Gastroesophageal sphincter (tissue), 4 donors: ENCODE data around the gene ZFP42. TPM values are rescaled to one million over a fixed set of nuclear protein-coding genes. Genes with fewer than 3 reads are reported as not detected.

Experiments
- ATAC-seq: fragments of 150-250 bp; one replicate; pipeline ENCODE4 v1.9.1; 2016; ENCODE audit warnings: mild to moderate bottlenecking, moderate library complexity
- H3K27ac ChIP-seq, 4 donors: fragments of 200-600 bp; sonication (generic) in 3 of 4; 1 replicate in 3 of 4; 2 replicates in 1 of 4; pipeline ENCODE4 v1.5.1; 2016 to 2019
- H3K27me3 ChIP-seq: fragments of 200-600 bp; sonication (generic); one replicate; pipeline ENCODE4 v1.5.1; 2019
- H3K36me3 ChIP-seq, 2 donors: fragments of 200-600 bp; sonication (generic); one replicate each; pipeline ENCODE4 v1.5.1; 2019; ENCODE audit warnings: control low read depth in 1 of 2
- H3K4me1 ChIP-seq, 3 donors: fragments of 200-600 bp; sonication (generic); 1 replicate in 2 of 3; 2 replicates in 1 of 3; pipeline ENCODE4 v1.5.1; 2016 to 2019; ENCODE audit warnings: control low read depth in 2 of 3
- H3K4me3 ChIP-seq, 2 donors: fragments of 200-600 bp; sonication (generic); one replicate each; pipeline ENCODE4 v1.5.1; 2019; ENCODE audit warnings: mild to moderate bottlenecking in 1 of 2, moderate library complexity in 1 of 2
- H3K9me3 ChIP-seq, 3 donors: fragments of 200-600 bp; sonication (generic); one replicate each; pipeline ENCODE4 v1.5.1; 2017 to 2019; ENCODE audit warnings: control low read depth in 2 of 3
- EP300 ChIP-seq: sonication (generic); formaldehyde crosslinking; IDR thresholded peaks from one replicate; pipeline ENCODE4 v1.6.1; 2017; ENCODE audit warnings: antibody characterized with exemption, mild to moderate bottlenecking
- POLR2A ChIP-seq, 2 donors: fragments of 450-650 bp; IDR thresholded peaks; one replicate each; pipeline ENCODE4 v1.6.1; 2017; ENCODE audit warnings: antibody characterized with exemption in 2 of 2, mild to moderate bottlenecking in 2 of 2, moderate library complexity in 1 of 2
- POLR2AphosphoS5 ChIP-seq: sonication (generic); formaldehyde crosslinking; IDR thresholded peaks from one replicate; pipeline ENCODE4 v1.6.1; 2017; ENCODE audit warnings: antibody characterized with exemption
- WGBS, 2 donors: methylation state at CpG; one replicate each; pipeline ENCODE4 v1.1.5; 2018; ENCODE audit warnings: low coverage in 1 of 2; 5-methylcytosine and 5-hydroxymethylcytosine counted together
- total RNA-seq, 4 donors: library from RNA; depleted of rRNA; stranded (reverse); fragments of >200 nt; gene quantifications; one replicate each; pipeline ENCODE4 v1.1.0, GENCODE V29; 2016
- TF ChIP-seq, protein P1 (sequence below), 4 experiments: fragments of 200-600 bp in 2 of 4; fragments of 450-650 bp in 2 of 4; sonication (generic) in 1 of 4; IDR thresholded peaks; one replicate each; pipeline ENCODE4 v1.5.1; 2017 to 2019; ENCODE audit warnings: antibody characterized with exemption in 4 of 4, mild to moderate bottlenecking in 2 of 4, moderate library complexity in 2 of 4

Gene ZFP42
- total RNA-seq, 4 donors from 2014 or later, result not detected

DNA sequence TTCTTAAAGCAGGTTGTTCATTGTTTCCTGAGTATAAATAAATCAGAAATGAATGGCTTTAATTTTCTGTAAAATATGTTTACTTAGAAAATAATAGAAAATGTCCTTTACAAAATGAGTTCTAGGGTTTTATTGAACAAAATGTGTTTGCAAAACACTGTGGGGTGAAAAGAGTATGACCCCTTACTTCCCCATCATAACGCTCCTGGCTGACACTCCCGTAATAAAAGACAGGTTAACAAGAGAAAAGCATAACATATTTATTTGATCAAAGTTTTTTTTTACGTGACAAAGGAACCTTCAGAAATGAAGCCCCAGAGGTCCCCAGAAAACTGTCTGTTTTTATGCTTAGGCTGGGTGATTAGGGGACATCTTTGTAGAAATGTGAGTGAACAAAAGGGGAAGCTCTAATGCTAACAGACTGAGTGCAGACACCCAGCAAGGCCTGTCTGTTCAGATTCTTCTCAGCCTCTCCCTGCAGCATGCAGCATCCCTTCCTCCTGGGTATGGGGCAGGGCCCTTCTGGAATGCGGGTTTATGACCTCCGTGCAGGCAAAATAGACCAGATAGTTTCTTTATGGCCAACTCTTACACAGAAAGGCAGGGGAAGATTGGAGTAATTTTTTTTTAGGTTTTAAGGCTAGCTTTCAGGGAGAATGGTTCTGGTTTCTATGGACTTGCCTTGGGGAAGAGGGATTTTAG lies 26.1 kb downstream of the ZFP42 start:
- Histone ChIP-seq H3K36me3 (no peaks in the 10 kb centered on the region), H3K27ac (no peak overlapping the region), H3K9me3 (no peaks in the 10 kb centered on the region), H3K4me3 (no peak overlapping the region), H3K27me3 (no peaks in the 10 kb centered on the region), H3K4me1 (no peaks in the 10 kb centered on the region)
- no peak for TF ChIP-seq POLR2A (IDR thresholded peaks at IDR 0.05)
- TF ChIP-seq, protein P1, sequence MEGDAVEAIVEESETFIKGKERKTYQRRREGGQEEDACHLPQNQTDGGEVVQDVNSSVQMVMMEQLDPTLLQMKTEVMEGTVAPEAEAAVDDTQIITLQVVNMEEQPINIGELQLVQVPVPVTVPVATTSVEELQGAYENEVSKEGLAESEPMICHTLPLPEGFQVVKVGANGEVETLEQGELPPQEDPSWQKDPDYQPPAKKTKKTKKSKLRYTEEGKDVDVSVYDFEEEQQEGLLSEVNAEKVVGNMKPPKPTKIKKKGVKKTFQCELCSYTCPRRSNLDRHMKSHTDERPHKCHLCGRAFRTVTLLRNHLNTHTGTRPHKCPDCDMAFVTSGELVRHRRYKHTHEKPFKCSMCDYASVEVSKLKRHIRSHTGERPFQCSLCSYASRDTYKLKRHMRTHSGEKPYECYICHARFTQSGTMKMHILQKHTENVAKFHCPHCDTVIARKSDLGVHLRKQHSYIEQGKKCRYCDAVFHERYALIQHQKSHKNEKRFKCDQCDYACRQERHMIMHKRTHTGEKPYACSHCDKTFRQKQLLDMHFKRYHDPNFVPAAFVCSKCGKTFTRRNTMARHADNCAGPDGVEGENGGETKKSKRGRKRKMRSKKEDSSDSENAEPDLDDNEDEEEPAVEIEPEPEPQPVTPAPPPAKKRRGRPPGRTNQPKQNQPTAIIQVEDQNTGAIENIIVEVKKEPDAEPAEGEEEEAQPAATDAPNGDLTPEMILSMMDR (IDR thresholded peaks at IDR 0.05), result no peak
- TF ChIP-seq POLR2AphosphoS5, result no peak
- TF ChIP-seq EP300, result no peak
- WGBS, 2 donors, result 79 to 90% methylated on average over 5 of the region's 5 CpGs
- ATAC-seq, result no peak

DNA sequence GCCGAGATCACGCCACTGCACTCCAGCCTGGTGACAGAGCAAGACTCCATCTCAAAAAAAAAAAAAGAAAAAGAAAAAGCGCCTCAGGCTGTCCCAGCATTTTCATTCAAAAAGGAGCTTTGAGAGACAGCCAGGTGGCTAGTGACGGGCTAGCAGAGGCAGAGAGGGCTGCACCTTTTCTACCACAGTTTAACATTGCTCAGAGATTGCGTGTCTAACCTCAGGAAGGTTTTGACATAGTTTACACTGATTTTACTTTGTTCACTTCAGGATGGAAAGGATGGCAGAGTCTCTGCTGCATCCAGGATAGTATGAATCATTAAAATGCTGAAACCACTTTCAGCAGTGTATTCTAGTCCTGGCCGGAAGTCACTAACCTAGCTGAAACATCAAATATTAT lies 28.1 kb downstream of the ZFP42 start:
- Histone ChIP-seq H3K4me3 (no peak overlapping the region), H3K9me3 (no peaks in the 10 kb centered on the region), H3K27me3 (no peaks in the 10 kb centered on the region), H3K27ac (no peak overlapping the region), H3K4me1 (no peaks in the 10 kb centered on the region), H3K36me3 (no peaks in the 10 kb centered on the region)
- no peak for ATAC-seq
- 78 to 81% methylated on average over 3 to 5 of the region's 6 CpGs for whole genome bisulfite sequencing, 2 donors
- TF ChIP-seq EP300 (no peak), POLR2A (IDR thresholded peaks at IDR 0.05) (no peak), POLR2AphosphoS5 (no peak)
- TF ChIP-seq, protein P1 (IDR thresholded peaks at IDR 0.05), result no peak

DNA sequence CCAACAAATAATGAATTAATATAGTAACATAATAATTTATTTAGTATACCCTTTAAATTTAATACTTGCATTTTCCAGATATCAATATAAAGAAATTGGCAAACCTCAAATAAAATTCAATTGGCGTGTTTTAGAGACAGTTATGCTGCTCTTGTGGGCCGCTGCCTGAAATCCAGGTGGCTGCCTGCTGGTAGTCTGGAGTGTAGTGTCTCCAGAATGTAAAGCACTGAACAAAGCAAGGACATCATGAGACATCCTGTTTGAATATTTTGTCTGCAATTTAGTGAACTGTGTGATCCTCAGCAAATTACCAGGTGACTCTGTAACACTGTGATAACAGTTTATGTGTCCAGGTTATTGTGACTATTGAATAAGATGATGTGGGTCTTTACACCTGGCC lies 29.9 kb downstream of the ZFP42 start:
- Histone ChIP-seq H3K9me3 (no peaks in the 10 kb centered on the region), H3K4me1 (no peaks in the 10 kb centered on the region), H3K4me3 (no peak overlapping the region), H3K36me3 (no peaks in the 10 kb centered on the region), H3K27me3 (no peaks in the 10 kb centered on the region), H3K27ac (no peak overlapping the region)
- ATAC-seq, result no peak
- 89 to 96% methylated on average over 2 of the region's 2 CpGs for WGBS, 2 donors
- TF ChIP-seq EP300, result no peak
- no peak for TF ChIP-seq POLR2A (IDR thresholded peaks at IDR 0.05)
- TF ChIP-seq, protein P1 (IDR thresholded peaks at IDR 0.05), result no peak
- TF ChIP-seq POLR2AphosphoS5, result no peak

DNA sequence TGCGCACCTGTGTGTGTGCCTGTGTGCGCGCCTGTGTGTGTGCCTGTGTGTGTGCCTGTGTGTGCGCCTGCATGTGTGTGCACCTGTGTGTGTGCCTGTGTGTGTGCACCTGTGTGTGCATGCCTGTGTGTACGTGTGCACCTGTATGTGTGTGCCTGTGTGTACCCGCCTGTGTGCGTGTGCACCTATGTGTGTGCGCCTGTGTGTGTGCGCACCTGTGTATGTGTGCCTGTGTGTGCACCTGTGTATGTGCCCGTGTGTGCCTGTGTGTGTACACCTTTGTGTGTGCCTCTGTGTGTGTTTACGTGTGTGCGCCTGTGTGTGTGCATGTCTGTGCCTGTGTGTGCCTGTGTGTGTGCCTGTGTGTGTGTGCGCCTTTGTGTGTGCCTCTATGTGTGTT lies 33.5 kb downstream of the ZFP42 start:
- 100% methylated on average over 8 of the region's 13 CpGs; no CpG with 5 or more reads in 1 of the 2 donors for WGBS, 2 donors
- ATAC-seq, result no peak

DNA sequence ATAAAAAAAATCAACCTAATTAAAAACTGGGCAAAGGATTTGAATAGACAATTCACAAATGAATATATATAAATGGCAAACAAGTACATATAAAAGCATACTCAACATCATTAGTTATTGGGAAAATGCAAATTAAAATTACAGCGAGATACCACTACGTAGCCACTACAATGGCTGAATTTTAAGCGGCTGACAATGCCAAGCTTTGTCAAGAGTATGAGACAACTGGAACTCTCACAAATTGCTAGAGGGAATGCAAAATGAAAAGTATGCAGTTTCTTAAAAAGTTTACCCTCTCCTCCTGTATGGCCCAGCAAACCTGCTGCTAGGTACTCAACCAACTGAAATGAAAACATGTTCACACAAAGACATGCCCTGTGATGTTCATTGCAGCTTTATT lies 34.8 kb downstream of the ZFP42 start:
- H3K9me3 ChIP-seq, result no peaks in the 10 kb centered on the region
- H3K4me3 ChIP-seq, result no peak overlapping the region
- no peaks in the 10 kb centered on the region for H3K36me3 ChIP-seq
- no peaks in the 10 kb centered on the region for H3K4me1 ChIP-seq
- ATAC-seq, result no peak
- WGBS, 2 donors, result 87 to 100% methylated on average over 2 to 3 of the region's 3 CpGs
- H3K27ac ChIP-seq, result no peak overlapping the region
- TF ChIP-seq EP300 (no peak), POLR2A (IDR thresholded peaks at IDR 0.05) (no peak), POLR2AphosphoS5 (no peak)
- TF ChIP-seq, protein P1 (IDR thresholded peaks at IDR 0.05), result no peak
- no peaks in the 10 kb centered on the region for H3K27me3 ChIP-seq

More for the DNA sequence above, 33.5 kb downstream of the ZFP42 start:
- H3K9me3 ChIP-seq, result no peaks in the 10 kb centered on the region
- TF ChIP-seq EP300, result no peak
- no peak for TF ChIP-seq POLR2A (IDR thresholded peaks at IDR 0.05)
- TF ChIP-seq, protein P1 (IDR thresholded peaks at IDR 0.05), result no peak
- no peak for TF ChIP-seq POLR2AphosphoS5
- no peaks in the 10 kb centered on the region for H3K27me3 ChIP-seq
- H3K36me3 ChIP-seq, result no peaks in the 10 kb centered on the region
- no peak overlapping the region for H3K27ac ChIP-seq
- H3K4me1 ChIP-seq, result no peaks in the 10 kb centered on the region
- H3K4me3 ChIP-seq, result no peak overlapping the region
